HCT116 (cell line): ENCODE results near the gene TMTC2. TPM values are rescaled to one million over a fixed set of nuclear protein-coding genes. Genes with fewer than 3 reads are reported as not detected.

Experiments used
- ATAC-seq: fragments of 200-7000 bp; cut with Tn5 transposase; 2 replicates; pipeline ENCODE4 v1.9.1; 2020; ENCODE audit warnings: mild to moderate bottlenecking, moderate library complexity
- BruUV-seq: library from RNA; stranded (reverse); fragments of 400-500 nt; replicated peaks from 2 replicates; lab custom pipeline; 2021; lab: Mats Ljungman, UMichigan
- CTCF ChIA-PET: fragments of 300-600 bp; sonication (Branson Sonifier 250); formaldehyde crosslinking; loops from one replicate; lab custom pipeline; 2021; ENCODE audit warnings: antibody characterized with exemption; lab: Charles Lee
- POLR2A ChIA-PET: fragments of 300-600, 350-600 bp; sonication (Branson Sonifier 250); formaldehyde crosslinking; loops from one replicate; lab custom pipeline; 2021; ENCODE audit warnings: antibody characterized with exemption; lab: Charles Lee
- RAD21 ChIA-PET, 2 experiments: fragments of 300-600 bp; sonication (Branson Sonifier 250); formaldehyde crosslinking; loops; one replicate each; lab custom pipeline; 2023; ENCODE audit warnings: low total read pairs in 2 of 2; ENCODE audit not compliant: uncharacterized antibody in 2 of 2, unreplicated experiment in 2 of 2, low non-redundant PET in 1 of 2; lab: Charles Lee
- DNase-seq: peaks from one replicate; pipeline ENCODE4 v3.0.0-alpha.2; 2010; ENCODE audit warnings: low read depth, low spot score
- H2AFZ ChIP-seq: fragments of 200-600 bp; shearing (Covaris generic), sonication (generic); 2 replicates; pipeline ENCODE4 v1.6.1; 2017; ENCODE audit warnings: low read depth, mixed run types, mixed read lengths, antibody characterized with exemption, low read length; ENCODE audit not compliant: poor library complexity, severe bottlenecking
- H3K27ac ChIP-seq: 2 replicates; pipeline ENCODE4 v1.5.1; 2012; ENCODE audit warnings: low read depth, low read length
- H3K27me3 ChIP-seq: fragments of 200-600 bp; sonication (generic); 2 replicates; pipeline ENCODE4 v1.6.1; 2016; ENCODE audit warnings: mixed run types, low read length, mixed read lengths; ENCODE audit not compliant: insufficient read depth
- H3K36me3 ChIP-seq, 2 experiments: fragments of 200-500 bp in 1 of 2; fragments of 200-600 bp in 1 of 2; sonication (Bioruptor generic) in 1 of 2; sonication (generic) in 1 of 2; 2 replicates each; pipeline versions ENCODE4 v1.5.1 to v1.6.1; 2014 to 2016; ENCODE audit warnings: low read length in 2 of 2, inconsistent platforms in 1 of 2, mixed read lengths in 1 of 2, mixed run types in 1 of 2; ENCODE audit not compliant: insufficient read depth in 2 of 2, control insufficient read depth in 1 of 2
- H3K4me1 ChIP-seq, 2 experiments: fragments of 200-600 bp in 1 of 2; sonication (generic) in 1 of 2; 2 replicates each; pipeline versions ENCODE4 v1.5.1 to v1.6.1; 2012 to 2017; ENCODE audit warnings: low read length in 2 of 2, inconsistent platforms in 1 of 2, mild to moderate bottlenecking in 1 of 2, mixed read lengths in 1 of 2, mixed run types in 1 of 2, moderate library complexity in 1 of 2; ENCODE audit not compliant: insufficient read depth in 2 of 2, control insufficient read depth in 1 of 2
- H3K4me2 ChIP-seq: fragments of 200-600 bp; sonication (generic); 2 replicates; pipeline ENCODE4 v1.6.1; 2017; ENCODE audit warnings: mixed run types, low read length, mixed read lengths
- H3K4me3 ChIP-seq, 2 experiments: fragments of 200-600 bp in 1 of 2; sonication (generic) in 1 of 2; replicated peaks in 1 of 2; 2 replicates each; pipeline ENCODE4 v1.5.1; 2011 to 2016; ENCODE audit warnings: low read length in 2 of 2, control low read depth in 1 of 2, low read depth in 1 of 2, mild to moderate bottlenecking in 1 of 2, mixed read lengths in 1 of 2, mixed run types in 1 of 2
- H3K79me2 ChIP-seq: fragments of 200-600 bp; sonication (generic); 2 replicates; pipeline ENCODE4 v1.6.1; 2017; ENCODE audit warnings: mild to moderate bottlenecking, mixed run types, low read length, moderate library complexity, mixed read lengths; ENCODE audit not compliant: insufficient read depth
- H3K9ac ChIP-seq: fragments of 200-600 bp; sonication (generic); 2 replicates; pipeline ENCODE4 v1.6.1; 2016; ENCODE audit warnings: low read length, mixed read lengths
- H3K9me2 ChIP-seq: fragments of 200-600 bp; sonication (generic), shearing (Covaris generic); 2 replicates; pipeline ENCODE4 v1.6.1; 2017; ENCODE audit warnings: mixed run types, mild to moderate bottlenecking, moderate library complexity; ENCODE audit not compliant: insufficient read depth
- H3K9me3 ChIP-seq, 2 experiments: fragments of 200-500 bp in 1 of 2; fragments of 200-600 bp in 1 of 2; sonication (Bioruptor generic) in 1 of 2; sonication (generic) in 1 of 2; 2 replicates each; pipeline ENCODE4 v1.6.1; 2014 to 2017; ENCODE audit warnings: low read length in 2 of 2, mixed read lengths in 2 of 2, inconsistent platforms in 1 of 2, low read depth in 1 of 2, mild to moderate bottlenecking in 1 of 2, mixed run types in 1 of 2, moderate library complexity in 1 of 2; ENCODE audit not compliant: control insufficient read depth in 1 of 2, insufficient read depth in 1 of 2
- H4K20me1 ChIP-seq: fragments of 200-600 bp; sonication (generic), shearing (Covaris generic); 2 replicates; pipeline ENCODE4 v1.6.1; 2017; ENCODE audit warnings: mixed run types, mild to moderate bottlenecking, moderate library complexity; ENCODE audit not compliant: insufficient read depth
- CBX3 ChIP-seq: IDR thresholded peaks from 2 replicates; pipeline ENCODE4 v1.6.1; 2012; ENCODE audit warnings: low read depth
- CEBPB ChIP-seq: IDR thresholded peaks from 2 replicates; pipeline ENCODE4 v1.6.1; 2012; ENCODE audit warnings: low read depth
- EGR1 ChIP-seq: IDR thresholded peaks from 2 replicates; pipeline ENCODE4 v1.6.1; 2012; ENCODE audit warnings: low read depth
- EZH2 ChIP-seq: fragments of 200-600 bp; sonication (generic); IDR thresholded peaks from 2 replicates; pipeline ENCODE4 v1.6.1; 2017; ENCODE audit warnings: antibody characterized with exemption, mixed run types
- EZH2phosphoT487 ChIP-seq: fragments of 200-600 bp; IDR thresholded peaks from 2 replicates; pipeline ENCODE4 v1.6.1; 2018; ENCODE audit warnings: antibody characterized with exemption, borderline replicate concordance
- FOSL1 ChIP-seq: IDR thresholded peaks from 2 replicates; pipeline ENCODE4 v1.6.1; 2012; ENCODE audit warnings: low read depth
- JUND ChIP-seq: IDR thresholded peaks from 2 replicates; pipeline ENCODE4 v1.6.1; 2012
- POLR2A ChIP-seq: IDR thresholded peaks from 2 replicates; pipeline ENCODE4 v1.7.0; 2011; ENCODE audit warnings: borderline replicate concordance; ENCODE audit not compliant: insufficient read depth, insufficient read length; ENCODE audit errors: extremely low read depth
- RAD21 ChIP-seq: IDR thresholded peaks from 2 replicates; pipeline ENCODE4 v1.6.1; 2012; ENCODE audit warnings: low read depth, mild to moderate bottlenecking
- SIN3A ChIP-seq: IDR thresholded peaks from 2 replicates; pipeline ENCODE4 v1.6.1; 2012; ENCODE audit warnings: low read depth
- SP1 ChIP-seq: IDR thresholded peaks from 2 replicates; pipeline ENCODE4 v1.6.1; 2012; ENCODE audit warnings: low read depth
- SRF ChIP-seq: IDR thresholded peaks from 2 replicates; pipeline ENCODE4 v1.6.1; 2012; ENCODE audit warnings: low read depth
- TCF7L2 ChIP-seq: IDR thresholded peaks from 2 replicates; pipeline ENCODE4 v1.7.0; 2011; ENCODE audit warnings: borderline replicate concordance, inconsistent platforms; ENCODE audit not compliant: insufficient read depth, insufficient read length; ENCODE audit errors: extremely low read depth
- YY1 ChIP-seq: IDR thresholded peaks from 2 replicates; pipeline ENCODE4 v1.6.1; 2011; ENCODE audit warnings: low read length, low read depth, moderate library complexity, mild to moderate bottlenecking; ENCODE audit not compliant: insufficient replicate concordance; ENCODE audit errors: extremely low read depth
- ZFX ChIP-seq: fragments of 450-650 bp; IDR thresholded peaks from 2 replicates; pipeline ENCODE4 v1.6.1; 2017
- ZNF274 ChIP-seq: fragments of 200-500 bp; sonication (Bioruptor generic); IDR thresholded peaks from 2 replicates; pipeline ENCODE4 v1.6.1; 2014; ENCODE audit warnings: mild to moderate bottlenecking, low read depth, low read length, inconsistent platforms
- intact Hi-C: fragments of 100-400 bp; cut with micrococcal nuclease; formaldehyde crosslinking; loops from 2 replicates; pipeline ENCODE4 v1.10.0; 2022
- total RNA-seq: library from RNA; stranded (reverse); gene quantifications from one replicate; pipeline ENCODE4 v1.2.1, GENCODE V29; 2021; ENCODE audit not compliant: unreplicated experiment
- TF ChIP-seq, protein P1 (sequence below): IDR thresholded peaks from 2 replicates; pipeline ENCODE4 v1.6.1; 2012
- TF ChIP-seq, protein P2 (sequence below): IDR thresholded peaks from 2 replicates; pipeline ENCODE4 v1.6.1; 2011; ENCODE audit warnings: mild to moderate bottlenecking, low read length, moderate library complexity; ENCODE audit not compliant: insufficient replicate concordance; ENCODE audit errors: extremely low read depth
- TF ChIP-seq, protein P3 (sequence below), 3 experiments: fragments of 200-600 bp in 1 of 3; sonication (generic) in 1 of 3; IDR thresholded peaks in 2 of 3; conservative IDR thresholded peaks in 1 of 3; 2 replicates each; pipeline ENCODE4 v1.5.1; 2012 to 2017; ENCODE audit warnings: low read depth in 2 of 3, low read length in 2 of 3, antibody characterized with exemption in 1 of 3, borderline replicate concordance in 1 of 3, control low read depth in 1 of 3, mild to moderate bottlenecking in 1 of 3, mixed read lengths in 1 of 3, mixed run types in 1 of 3, moderate library complexity in 1 of 3; ENCODE audit not compliant: insufficient read depth in 1 of 3
- TF ChIP-seq, protein P4 (sequence below): IDR thresholded peaks from 2 replicates; pipeline ENCODE4 v1.6.1; 2012; ENCODE audit warnings: low read depth

The TMTC2 gene
- total RNA-seq, 1 experiment from 2014 or later: 11.5 TPM

DNA sequence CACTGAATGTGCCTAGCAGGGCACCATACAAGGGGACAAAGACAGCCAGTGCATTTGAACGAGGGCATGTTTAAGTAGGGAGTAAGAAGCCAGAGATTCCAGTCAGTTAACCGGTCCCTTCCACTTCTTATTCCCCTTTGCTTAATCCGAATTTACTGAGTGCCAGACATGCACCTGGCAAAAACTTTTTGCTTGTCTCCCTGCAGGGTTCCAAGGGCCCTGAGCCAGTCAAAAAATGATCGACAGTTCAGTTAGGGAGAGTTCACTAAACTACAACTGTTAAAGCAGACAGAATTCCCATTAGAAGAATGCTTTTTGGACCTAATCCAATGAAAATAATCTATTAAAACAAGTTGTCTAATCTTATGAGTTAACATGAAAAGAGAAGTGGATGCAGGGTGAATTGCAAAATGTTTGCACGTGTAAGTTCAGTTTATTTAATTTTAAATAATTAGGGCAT, 193.8 kb downstream of the TMTC2 start:
- ChIA-PET RAD21 (no interaction called here), CTCF (no interaction called here), POLR2A (no interaction called here)
- no peak for DNase-seq
- H3K27ac ChIP-seq: no peak overlapping the region
- no peaks in the 10 kb centered on the region for H3K9me3 ChIP-seq
- H3K79me2 ChIP-seq: no peaks in the 10 kb centered on the region
- H2AFZ ChIP-seq: no peak overlapping the region
- BruUV-seq: no TSS peak
- H3K9me2 ChIP-seq: no peaks in the 10 kb centered on the region
- no peaks in the 10 kb centered on the region for H3K36me3 ChIP-seq
- H3K4me2 ChIP-seq: no peak overlapping the region
- H4K20me1 ChIP-seq: no peaks in the 10 kb centered on the region
- no peak overlapping the region for H3K9ac ChIP-seq
- no peaks in the 10 kb centered on the region for H3K4me1 ChIP-seq
- H3K27me3 ChIP-seq: no peaks in the 10 kb centered on the region
- no peak for ATAC-seq
- no peak for TF ChIP-seq ZFX
- TF ChIP-seq SRF: no peak
- TF ChIP-seq JUND: no peak
- no peak for TF ChIP-seq POLR2A
- TF ChIP-seq TCF7L2: no peak
- TF ChIP-seq RAD21: no peak
- no peak for TF ChIP-seq SP1
- TF ChIP-seq, protein P1, sequence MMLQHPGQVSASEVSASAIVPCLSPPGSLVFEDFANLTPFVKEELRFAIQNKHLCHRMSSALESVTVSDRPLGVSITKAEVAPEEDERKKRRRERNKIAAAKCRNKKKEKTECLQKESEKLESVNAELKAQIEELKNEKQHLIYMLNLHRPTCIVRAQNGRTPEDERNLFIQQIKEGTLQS: no peak
- TF ChIP-seq EZH2: no peak
- no peak for TF ChIP-seq CEBPB
- TF ChIP-seq, protein P2, sequence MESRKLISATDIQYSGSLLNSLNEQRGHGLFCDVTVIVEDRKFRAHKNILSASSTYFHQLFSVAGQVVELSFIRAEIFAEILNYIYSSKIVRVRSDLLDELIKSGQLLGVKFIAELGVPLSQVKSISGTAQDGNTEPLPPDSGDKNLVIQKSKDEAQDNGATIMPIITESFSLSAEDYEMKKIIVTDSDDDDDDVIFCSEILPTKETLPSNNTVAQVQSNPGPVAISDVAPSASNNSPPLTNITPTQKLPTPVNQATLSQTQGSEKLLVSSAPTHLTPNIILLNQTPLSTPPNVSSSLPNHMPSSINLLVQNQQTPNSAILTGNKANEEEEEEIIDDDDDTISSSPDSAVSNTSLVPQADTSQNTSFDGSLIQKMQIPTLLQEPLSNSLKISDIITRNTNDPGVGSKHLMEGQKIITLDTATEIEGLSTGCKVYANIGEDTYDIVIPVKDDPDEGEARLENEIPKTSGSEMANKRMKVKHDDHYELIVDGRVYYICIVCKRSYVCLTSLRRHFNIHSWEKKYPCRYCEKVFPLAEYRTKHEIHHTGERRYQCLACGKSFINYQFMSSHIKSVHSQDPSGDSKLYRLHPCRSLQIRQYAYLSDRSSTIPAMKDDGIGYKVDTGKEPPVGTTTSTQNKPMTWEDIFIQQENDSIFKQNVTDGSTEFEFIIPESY: no peak
- no peak for TF ChIP-seq CBX3
- no peak for TF ChIP-seq ZNF274
- TF ChIP-seq EGR1: no peak
- TF ChIP-seq YY1: no peak
- TF ChIP-seq EZH2phosphoT487: no peak
- TF ChIP-seq SIN3A: no peak
- TF ChIP-seq, protein P3, sequence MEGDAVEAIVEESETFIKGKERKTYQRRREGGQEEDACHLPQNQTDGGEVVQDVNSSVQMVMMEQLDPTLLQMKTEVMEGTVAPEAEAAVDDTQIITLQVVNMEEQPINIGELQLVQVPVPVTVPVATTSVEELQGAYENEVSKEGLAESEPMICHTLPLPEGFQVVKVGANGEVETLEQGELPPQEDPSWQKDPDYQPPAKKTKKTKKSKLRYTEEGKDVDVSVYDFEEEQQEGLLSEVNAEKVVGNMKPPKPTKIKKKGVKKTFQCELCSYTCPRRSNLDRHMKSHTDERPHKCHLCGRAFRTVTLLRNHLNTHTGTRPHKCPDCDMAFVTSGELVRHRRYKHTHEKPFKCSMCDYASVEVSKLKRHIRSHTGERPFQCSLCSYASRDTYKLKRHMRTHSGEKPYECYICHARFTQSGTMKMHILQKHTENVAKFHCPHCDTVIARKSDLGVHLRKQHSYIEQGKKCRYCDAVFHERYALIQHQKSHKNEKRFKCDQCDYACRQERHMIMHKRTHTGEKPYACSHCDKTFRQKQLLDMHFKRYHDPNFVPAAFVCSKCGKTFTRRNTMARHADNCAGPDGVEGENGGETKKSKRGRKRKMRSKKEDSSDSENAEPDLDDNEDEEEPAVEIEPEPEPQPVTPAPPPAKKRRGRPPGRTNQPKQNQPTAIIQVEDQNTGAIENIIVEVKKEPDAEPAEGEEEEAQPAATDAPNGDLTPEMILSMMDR (IDR thresholded peaks at IDR 0.05 in 2 of 3, conservative IDR thresholded peaks at IDR 0.05 in 1 of 3; ENCODE audit: borderline replicate concordance in 1 of 3, insufficient read depth in 1 of 3, low read depth in 2 of 3, low read length in 2 of 3): no peak
- no peak for TF ChIP-seq FOSL1
- TF ChIP-seq, protein P4, sequence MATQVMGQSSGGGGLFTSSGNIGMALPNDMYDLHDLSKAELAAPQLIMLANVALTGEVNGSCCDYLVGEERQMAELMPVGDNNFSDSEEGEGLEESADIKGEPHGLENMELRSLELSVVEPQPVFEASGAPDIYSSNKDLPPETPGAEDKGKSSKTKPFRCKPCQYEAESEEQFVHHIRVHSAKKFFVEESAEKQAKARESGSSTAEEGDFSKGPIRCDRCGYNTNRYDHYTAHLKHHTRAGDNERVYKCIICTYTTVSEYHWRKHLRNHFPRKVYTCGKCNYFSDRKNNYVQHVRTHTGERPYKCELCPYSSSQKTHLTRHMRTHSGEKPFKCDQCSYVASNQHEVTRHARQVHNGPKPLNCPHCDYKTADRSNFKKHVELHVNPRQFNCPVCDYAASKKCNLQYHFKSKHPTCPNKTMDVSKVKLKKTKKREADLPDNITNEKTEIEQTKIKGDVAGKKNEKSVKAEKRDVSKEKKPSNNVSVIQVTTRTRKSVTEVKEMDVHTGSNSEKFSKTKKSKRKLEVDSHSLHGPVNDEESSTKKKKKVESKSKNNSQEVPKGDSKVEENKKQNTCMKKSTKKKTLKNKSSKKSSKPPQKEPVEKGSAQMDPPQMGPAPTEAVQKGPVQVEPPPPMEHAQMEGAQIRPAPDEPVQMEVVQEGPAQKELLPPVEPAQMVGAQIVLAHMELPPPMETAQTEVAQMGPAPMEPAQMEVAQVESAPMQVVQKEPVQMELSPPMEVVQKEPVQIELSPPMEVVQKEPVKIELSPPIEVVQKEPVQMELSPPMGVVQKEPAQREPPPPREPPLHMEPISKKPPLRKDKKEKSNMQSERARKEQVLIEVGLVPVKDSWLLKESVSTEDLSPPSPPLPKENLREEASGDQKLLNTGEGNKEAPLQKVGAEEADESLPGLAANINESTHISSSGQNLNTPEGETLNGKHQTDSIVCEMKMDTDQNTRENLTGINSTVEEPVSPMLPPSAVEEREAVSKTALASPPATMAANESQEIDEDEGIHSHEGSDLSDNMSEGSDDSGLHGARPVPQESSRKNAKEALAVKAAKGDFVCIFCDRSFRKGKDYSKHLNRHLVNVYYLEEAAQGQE: no peak
- intact Hi-C loops: no loop called here
- H3K4me3 ChIP-seq: no peak overlapping the region
